ENCODE data around the gene TENT4A.

GRCh38 chr5:6745706-6746222, 32.5 kb downstream of the TENT4A start:
- TF ChIP-seq RARA (CRISPR knock-in tag; IDR thresholded peaks at IDR 0.05) (no peak), FOSL2 (CRISPR knock-in tag; IDR thresholded peaks at IDR 0.05) (no peak), SP4 (CRISPR knock-in tag; IDR thresholded peaks at IDR 0.05) (no peak), KLF6 (CRISPR knock-in tag; IDR thresholded peaks at IDR 0.05) (no peak), PRMT3 (CRISPR knock-in tag; IDR thresholded peaks at IDR 0.05; ENCODE audit: borderline replicate concordance, low read depth) (no peak), ATF3 (CRISPR knock-in tag; IDR thresholded peaks at IDR 0.05) (no peak), ARID5B (CRISPR knock-in tag; IDR thresholded peaks at IDR 0.05) (no peak)

Measured in HepG2 (cell line).